WTC11 (cell line): ENCODE measurements around the gene CTNND2. TPM values are rescaled to one million over a fixed set of nuclear protein-coding genes. Genes with fewer than 3 reads are reported as not detected.

ENCODE experiments used
- ATAC-seq: fragments of 200-7000 bp; cut with Tn5 transposase; 2 replicates; pipeline ENCODE4 v1.10.0; 2021; ENCODE audit warnings: mild to moderate bottlenecking, moderate library complexity
- CTCF ChIA-PET: fragments of 300-600 bp; sonication (Branson Sonifier 250); formaldehyde crosslinking; loops from one replicate; lab custom pipeline; 2021; ENCODE audit warnings: antibody characterized with exemption; lab: Charles Lee
- POLR2A ChIA-PET: fragments of 350-600 bp; sonication (Branson Sonifier 250); formaldehyde crosslinking; loops from one replicate; lab custom pipeline; 2021; ENCODE audit warnings: antibody characterized with exemption; lab: Charles Lee
- DNase-seq: peaks from one replicate; pipeline ENCODE4 v3.0.0; 2021; ENCODE audit warnings: low spot score
- H3K27ac Mint-ChIP-seq: 2 replicates; pipeline ENCODE4 v1.8.0; 2021; ENCODE audit warnings: mixed read lengths
- H3K27me3 Mint-ChIP-seq: 2 replicates; pipeline ENCODE4 v1.8.0; 2021; ENCODE audit warnings: low read depth, mild to moderate bottlenecking, moderate library complexity, mixed read lengths
- H3K36me3 Mint-ChIP-seq: 2 replicates; pipeline ENCODE4 v1.8.0; 2021; ENCODE audit warnings: mixed read lengths
- H3K4me1 Mint-ChIP-seq: 2 replicates; pipeline ENCODE4 v1.8.0; 2022; ENCODE audit warnings: mixed read lengths
- H3K4me3 Mint-ChIP-seq: 2 replicates; pipeline ENCODE4 v1.8.0; 2021; ENCODE audit warnings: mild to moderate bottlenecking, moderate library complexity, mixed read lengths
- H3K9me3 Mint-ChIP-seq: 2 replicates; pipeline ENCODE4 v1.8.0; 2021; ENCODE audit warnings: mixed read lengths
- EMX1 ChIP-seq: fragments of 250-450 bp; sonication (Bioruptor Pico); IDR thresholded peaks from 2 replicates; pipeline ENCODE4 v1.8.0; 2021; ENCODE audit warnings: mild to moderate bottlenecking
- FOXK1 ChIP-seq: sonication (generic); formaldehyde crosslinking; IDR thresholded peaks from 2 replicates; pipeline ENCODE4 v1.8.0; 2022; ENCODE audit warnings: mild to moderate bottlenecking, moderate library complexity, missing genetic modification reagents
- GRHL2 ChIP-seq: fragments of 250-450 bp; sonication (Bioruptor Pico); IDR thresholded peaks from 2 replicates; pipeline ENCODE4 v1.8.0; 2022; ENCODE audit warnings: mild to moderate bottlenecking, moderate library complexity; ENCODE audit not compliant: insufficient replicate concordance, severe bottlenecking
- NR1H2 ChIP-seq: sonication (generic); formaldehyde crosslinking; IDR thresholded peaks from 2 replicates; pipeline ENCODE4 v1.9.0; 2021; ENCODE audit warnings: mild to moderate bottlenecking, moderate library complexity, missing genetic modification reagents
- OVOL2 ChIP-seq: fragments of 250-450 bp; sonication (Bioruptor Pico); IDR thresholded peaks from 2 replicates; pipeline ENCODE4 v1.9.0; 2021; ENCODE audit warnings: mild to moderate bottlenecking, borderline replicate concordance
- SP1 ChIP-seq: sonication (generic); formaldehyde crosslinking; conservative IDR thresholded peaks from 2 replicates; pipeline ENCODE4 v1.8.1; 2022; ENCODE audit warnings: missing genetic modification reagents
- TEAD1 ChIP-seq: sonication (generic); formaldehyde crosslinking; IDR thresholded peaks from 2 replicates; pipeline ENCODE4 v1.8.0; 2022; ENCODE audit warnings: mild to moderate bottlenecking, missing genetic modification reagents
- total RNA-seq: library from RNA; stranded (reverse); gene quantifications from 3 replicates; pipeline ENCODE4 v1.2.3, GENCODE V29; 2021
- TF ChIP-seq, protein P1 (sequence below): sonication (generic); formaldehyde crosslinking; IDR thresholded peaks from 2 replicates; pipeline ENCODE4 v1.8.1; 2023; ENCODE audit warnings: mild to moderate bottlenecking, missing genetic modification reagents, moderate library complexity
- TF ChIP-seq, protein P2 (sequence below): sonication (generic); formaldehyde crosslinking; IDR thresholded peaks from 2 replicates; pipeline ENCODE4 v1.8.1; 2022; ENCODE audit warnings: mild to moderate bottlenecking, moderate library complexity, missing genetic modification reagents
- TF ChIP-seq, protein P3 (sequence below): sonication (generic); formaldehyde crosslinking; conservative IDR thresholded peaks from 2 replicates; pipeline ENCODE4 v1.8.1; 2023; ENCODE audit warnings: mild to moderate bottlenecking, low read depth, missing genetic modification reagents, moderate library complexity
- TF ChIP-seq, protein P4 (sequence below): sonication (generic); formaldehyde crosslinking; IDR thresholded peaks from 2 replicates; pipeline ENCODE4 v1.8.1; 2023; ENCODE audit warnings: mild to moderate bottlenecking, missing genetic modification reagents
- TF ChIP-seq, protein P5 (sequence below): fragments of 250-450 bp; sonication (Bioruptor Pico); IDR thresholded peaks from 2 replicates; pipeline ENCODE4 v1.9.0; 2021; ENCODE audit warnings: mild to moderate bottlenecking
- TF ChIP-seq, protein P6 (sequence below): sonication (generic); formaldehyde crosslinking; IDR thresholded peaks from 2 replicates; pipeline ENCODE4 v1.8.1; 2022; ENCODE audit warnings: mild to moderate bottlenecking, missing genetic modification reagents, moderate library complexity, borderline replicate concordance
- TF ChIP-seq, protein P7 (sequence below): sonication (generic); formaldehyde crosslinking; IDR thresholded peaks from 2 replicates; pipeline ENCODE4 v1.8.1; 2023; ENCODE audit warnings: mild to moderate bottlenecking, missing genetic modification reagents, moderate library complexity

The CTNND2 gene
- total RNA-seq, 1 experiment from 2014 or later = 11.9 TPM

DNA sequence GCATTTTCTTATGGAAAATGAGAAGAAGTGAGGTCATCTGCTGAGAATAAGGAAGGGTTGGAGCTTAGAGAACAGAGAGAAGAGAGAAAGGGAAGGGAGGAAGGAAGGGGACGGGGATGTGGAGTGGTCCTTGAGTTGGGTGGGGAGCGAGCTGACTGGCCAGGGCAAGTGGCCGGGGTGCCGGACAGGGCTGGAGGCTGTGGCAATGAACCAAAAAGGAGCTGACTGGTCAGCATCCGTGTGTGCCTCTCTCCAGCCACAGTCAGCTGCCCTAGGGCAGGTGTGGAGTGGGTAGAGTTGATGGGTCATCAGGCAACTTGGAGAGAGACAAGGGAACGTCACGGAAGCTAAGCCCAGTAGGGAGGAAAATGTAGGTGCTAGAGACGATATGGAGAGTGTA lies 908.4 kb downstream of the CTNND2 start (continued):
- TF ChIP-seq, protein P1, sequence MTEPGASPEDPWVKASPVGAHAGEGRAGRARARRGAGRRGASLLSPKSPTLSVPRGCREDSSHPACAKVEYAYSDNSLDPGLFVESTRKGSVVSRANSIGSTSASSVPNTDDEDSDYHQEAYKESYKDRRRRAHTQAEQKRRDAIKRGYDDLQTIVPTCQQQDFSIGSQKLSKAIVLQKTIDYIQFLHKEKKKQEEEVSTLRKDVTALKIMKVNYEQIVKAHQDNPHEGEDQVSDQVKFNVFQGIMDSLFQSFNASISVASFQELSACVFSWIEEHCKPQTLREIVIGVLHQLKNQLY (CRISPR knock-in tag) = no peak
- TF ChIP-seq, protein P2, sequence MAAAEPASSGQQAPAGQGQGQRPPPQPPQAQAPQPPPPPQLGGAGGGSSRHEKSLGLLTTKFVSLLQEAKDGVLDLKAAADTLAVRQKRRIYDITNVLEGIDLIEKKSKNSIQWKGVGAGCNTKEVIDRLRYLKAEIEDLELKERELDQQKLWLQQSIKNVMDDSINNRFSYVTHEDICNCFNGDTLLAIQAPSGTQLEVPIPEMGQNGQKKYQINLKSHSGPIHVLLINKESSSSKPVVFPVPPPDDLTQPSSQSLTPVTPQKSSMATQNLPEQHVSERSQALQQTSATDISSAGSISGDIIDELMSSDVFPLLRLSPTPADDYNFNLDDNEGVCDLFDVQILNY (CRISPR knock-in tag) = no peak
- TF ChIP-seq, protein P3, sequence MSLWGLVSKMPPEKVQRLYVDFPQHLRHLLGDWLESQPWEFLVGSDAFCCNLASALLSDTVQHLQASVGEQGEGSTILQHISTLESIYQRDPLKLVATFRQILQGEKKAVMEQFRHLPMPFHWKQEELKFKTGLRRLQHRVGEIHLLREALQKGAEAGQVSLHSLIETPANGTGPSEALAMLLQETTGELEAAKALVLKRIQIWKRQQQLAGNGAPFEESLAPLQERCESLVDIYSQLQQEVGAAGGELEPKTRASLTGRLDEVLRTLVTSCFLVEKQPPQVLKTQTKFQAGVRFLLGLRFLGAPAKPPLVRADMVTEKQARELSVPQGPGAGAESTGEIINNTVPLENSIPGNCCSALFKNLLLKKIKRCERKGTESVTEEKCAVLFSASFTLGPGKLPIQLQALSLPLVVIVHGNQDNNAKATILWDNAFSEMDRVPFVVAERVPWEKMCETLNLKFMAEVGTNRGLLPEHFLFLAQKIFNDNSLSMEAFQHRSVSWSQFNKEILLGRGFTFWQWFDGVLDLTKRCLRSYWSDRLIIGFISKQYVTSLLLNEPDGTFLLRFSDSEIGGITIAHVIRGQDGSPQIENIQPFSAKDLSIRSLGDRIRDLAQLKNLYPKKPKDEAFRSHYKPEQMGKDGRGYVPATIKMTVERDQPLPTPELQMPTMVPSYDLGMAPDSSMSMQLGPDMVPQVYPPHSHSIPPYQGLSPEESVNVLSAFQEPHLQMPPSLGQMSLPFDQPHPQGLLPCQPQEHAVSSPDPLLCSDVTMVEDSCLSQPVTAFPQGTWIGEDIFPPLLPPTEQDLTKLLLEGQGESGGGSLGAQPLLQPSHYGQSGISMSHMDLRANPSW (CRISPR knock-in tag) = no peak

DNA sequence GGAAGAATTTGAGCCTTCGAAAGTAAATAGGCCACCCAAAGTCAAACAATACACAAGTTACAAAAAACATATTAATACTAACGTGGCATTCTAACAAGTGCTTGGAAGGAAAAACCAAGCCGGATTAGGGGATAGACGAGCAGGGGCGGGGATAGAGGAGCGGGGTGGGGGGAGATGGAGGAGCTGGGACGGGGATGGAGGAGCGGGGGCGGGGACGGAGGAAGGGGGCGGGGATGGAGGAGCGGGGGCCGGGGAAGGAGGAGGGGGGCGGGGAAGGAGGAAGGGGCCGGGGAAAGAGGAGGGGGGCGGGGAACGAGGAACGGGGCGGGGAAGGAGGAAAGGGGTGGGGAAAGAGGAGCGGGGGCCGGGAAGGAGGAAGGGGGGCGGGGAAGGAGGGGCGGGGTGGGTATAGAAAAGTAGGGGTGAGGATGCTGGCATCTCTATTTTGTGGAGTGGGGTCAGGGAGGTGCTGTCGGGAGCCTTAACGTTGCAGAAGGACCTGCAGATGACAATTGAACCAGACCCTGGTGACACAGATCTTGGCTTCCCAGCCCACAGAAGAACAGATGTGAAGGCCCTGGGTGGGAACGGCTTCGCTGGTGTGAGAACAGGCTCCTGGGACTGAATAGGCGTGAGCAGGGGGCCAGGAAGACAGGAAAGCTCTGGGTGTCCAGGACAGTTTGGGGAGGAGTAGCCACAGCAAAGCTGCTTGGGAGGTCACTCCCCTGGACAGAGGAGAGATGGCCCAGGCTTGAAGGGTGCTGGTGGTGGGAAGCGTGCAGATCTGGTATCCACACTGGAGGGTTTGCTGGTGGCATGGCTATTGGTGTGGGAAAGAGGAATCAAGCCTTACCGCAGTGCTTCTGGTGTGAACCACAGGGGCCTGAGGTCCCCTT lies 909.9 kb downstream of the CTNND2 start:
- no peaks in the 10 kb centered on the region for H3K27me3 Mint-ChIP-seq
- peak; percentile 56 for ATAC-seq
- peak overlapping the region; percentile 12; the same call in 1 of the 2 replicates for H3K4me3 Mint-ChIP-seq
- CTCF ChIA-PET = interaction anchor here (1.1 kb wide), 1 partner anchor 128 kb away, joined by 3 read pairs; no protein-coding TSS in a partner anchor
- peaks cover 14% of the 10 kb centered on the region for H3K9me3 Mint-ChIP-seq
- H3K36me3 Mint-ChIP-seq = no peaks in the 10 kb centered on the region
- POLR2A ChIA-PET = interaction anchor here (0.5 to 1.1 kb wide), 2 partner anchors 10 to 12 kb away, joined by 3 to 4 read pairs; no protein-coding TSS in a partner anchor
- DNase-seq = peak; percentile 42
- TF ChIP-seq, protein P4, sequence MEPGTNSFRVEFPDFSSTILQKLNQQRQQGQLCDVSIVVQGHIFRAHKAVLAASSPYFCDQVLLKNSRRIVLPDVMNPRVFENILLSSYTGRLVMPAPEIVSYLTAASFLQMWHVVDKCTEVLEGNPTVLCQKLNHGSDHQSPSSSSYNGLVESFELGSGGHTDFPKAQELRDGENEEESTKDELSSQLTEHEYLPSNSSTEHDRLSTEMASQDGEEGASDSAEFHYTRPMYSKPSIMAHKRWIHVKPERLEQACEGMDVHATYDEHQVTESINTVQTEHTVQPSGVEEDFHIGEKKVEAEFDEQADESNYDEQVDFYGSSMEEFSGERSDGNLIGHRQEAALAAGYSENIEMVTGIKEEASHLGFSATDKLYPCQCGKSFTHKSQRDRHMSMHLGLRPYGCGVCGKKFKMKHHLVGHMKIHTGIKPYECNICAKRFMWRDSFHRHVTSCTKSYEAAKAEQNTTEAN (CRISPR knock-in tag) = no peak
- TF ChIP-seq GRHL2 (CRISPR knock-in tag) = no peak
- no peak for TF ChIP-seq EMX1 (CRISPR knock-in tag)
- TF ChIP-seq, protein P5, sequence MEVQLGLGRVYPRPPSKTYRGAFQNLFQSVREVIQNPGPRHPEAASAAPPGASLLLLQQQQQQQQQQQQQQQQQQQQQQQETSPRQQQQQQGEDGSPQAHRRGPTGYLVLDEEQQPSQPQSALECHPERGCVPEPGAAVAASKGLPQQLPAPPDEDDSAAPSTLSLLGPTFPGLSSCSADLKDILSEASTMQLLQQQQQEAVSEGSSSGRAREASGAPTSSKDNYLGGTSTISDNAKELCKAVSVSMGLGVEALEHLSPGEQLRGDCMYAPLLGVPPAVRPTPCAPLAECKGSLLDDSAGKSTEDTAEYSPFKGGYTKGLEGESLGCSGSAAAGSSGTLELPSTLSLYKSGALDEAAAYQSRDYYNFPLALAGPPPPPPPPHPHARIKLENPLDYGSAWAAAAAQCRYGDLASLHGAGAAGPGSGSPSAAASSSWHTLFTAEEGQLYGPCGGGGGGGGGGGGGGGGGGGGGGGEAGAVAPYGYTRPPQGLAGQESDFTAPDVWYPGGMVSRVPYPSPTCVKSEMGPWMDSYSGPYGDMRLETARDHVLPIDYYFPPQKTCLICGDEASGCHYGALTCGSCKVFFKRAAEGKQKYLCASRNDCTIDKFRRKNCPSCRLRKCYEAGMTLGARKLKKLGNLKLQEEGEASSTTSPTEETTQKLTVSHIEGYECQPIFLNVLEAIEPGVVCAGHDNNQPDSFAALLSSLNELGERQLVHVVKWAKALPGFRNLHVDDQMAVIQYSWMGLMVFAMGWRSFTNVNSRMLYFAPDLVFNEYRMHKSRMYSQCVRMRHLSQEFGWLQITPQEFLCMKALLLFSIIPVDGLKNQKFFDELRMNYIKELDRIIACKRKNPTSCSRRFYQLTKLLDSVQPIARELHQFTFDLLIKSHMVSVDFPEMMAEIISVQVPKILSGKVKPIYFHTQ = no peak
- TF ChIP-seq SP1 = no peak
- TF ChIP-seq, protein P6, sequence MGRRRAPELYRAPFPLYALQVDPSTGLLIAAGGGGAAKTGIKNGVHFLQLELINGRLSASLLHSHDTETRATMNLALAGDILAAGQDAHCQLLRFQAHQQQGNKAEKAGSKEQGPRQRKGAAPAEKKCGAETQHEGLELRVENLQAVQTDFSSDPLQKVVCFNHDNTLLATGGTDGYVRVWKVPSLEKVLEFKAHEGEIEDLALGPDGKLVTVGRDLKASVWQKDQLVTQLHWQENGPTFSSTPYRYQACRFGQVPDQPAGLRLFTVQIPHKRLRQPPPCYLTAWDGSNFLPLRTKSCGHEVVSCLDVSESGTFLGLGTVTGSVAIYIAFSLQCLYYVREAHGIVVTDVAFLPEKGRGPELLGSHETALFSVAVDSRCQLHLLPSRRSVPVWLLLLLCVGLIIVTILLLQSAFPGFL (CRISPR knock-in tag) = no peak
- TF ChIP-seq FOXK1 (CRISPR knock-in tag) = no peak
- no peak for TF ChIP-seq OVOL2 (CRISPR knock-in tag)
- no peak for TF ChIP-seq TEAD1 (CRISPR knock-in tag)
- TF ChIP-seq, protein P7, sequence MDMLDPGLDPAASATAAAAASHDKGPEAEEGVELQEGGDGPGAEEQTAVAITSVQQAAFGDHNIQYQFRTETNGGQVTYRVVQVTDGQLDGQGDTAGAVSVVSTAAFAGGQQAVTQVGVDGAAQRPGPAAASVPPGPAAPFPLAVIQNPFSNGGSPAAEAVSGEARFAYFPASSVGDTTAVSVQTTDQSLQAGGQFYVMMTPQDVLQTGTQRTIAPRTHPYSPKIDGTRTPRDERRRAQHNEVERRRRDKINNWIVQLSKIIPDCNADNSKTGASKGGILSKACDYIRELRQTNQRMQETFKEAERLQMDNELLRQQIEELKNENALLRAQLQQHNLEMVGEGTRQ = no peak
- TF ChIP-seq NR1H2 (CRISPR knock-in tag) = no peak
- 0 out of 2 replicates have a peak overlapping the region, but pooled peaks have one; percentile 5 for H3K27ac Mint-ChIP-seq
- peaks cover 13% of the 10 kb centered on the region for H3K4me1 Mint-ChIP-seq
